GM06990 (cell line): Measurements from ENCODE around the gene PKD1L1.

ENCODE experiments used
- DNase-seq: peaks from one replicate; pipeline ENCODE4 v3.0.0-alpha.2; 2011; ENCODE audit not compliant: insufficient read length; ENCODE audit errors: extremely low read depth
- H3K27me3 ChIP-seq: replicated peaks from 2 replicates; pipeline ENCODE4 v1.6.0; 2011; ENCODE audit warnings: low read length; ENCODE audit not compliant: control insufficient read depth, insufficient read depth
- H3K36me3 ChIP-seq: 2 replicates; pipeline ENCODE4 v1.5.1; 2011; ENCODE audit warnings: low read length; ENCODE audit not compliant: control insufficient read depth, insufficient read depth
- H3K4me3 ChIP-seq: replicated peaks from 2 replicates; pipeline ENCODE4 v1.5.1; 2011; ENCODE audit warnings: low read depth, mild to moderate bottlenecking, control low read depth, low read length
- TF ChIP-seq, protein P1 (sequence below): IDR thresholded peaks from 2 replicates; pipeline ENCODE4 v1.5.1; 2011; ENCODE audit warnings: low read length, control low read depth, mild to moderate bottlenecking, inconsistent platforms; ENCODE audit not compliant: insufficient read depth, poor library complexity, severe bottlenecking

Gene PKD1L1

DNA sequence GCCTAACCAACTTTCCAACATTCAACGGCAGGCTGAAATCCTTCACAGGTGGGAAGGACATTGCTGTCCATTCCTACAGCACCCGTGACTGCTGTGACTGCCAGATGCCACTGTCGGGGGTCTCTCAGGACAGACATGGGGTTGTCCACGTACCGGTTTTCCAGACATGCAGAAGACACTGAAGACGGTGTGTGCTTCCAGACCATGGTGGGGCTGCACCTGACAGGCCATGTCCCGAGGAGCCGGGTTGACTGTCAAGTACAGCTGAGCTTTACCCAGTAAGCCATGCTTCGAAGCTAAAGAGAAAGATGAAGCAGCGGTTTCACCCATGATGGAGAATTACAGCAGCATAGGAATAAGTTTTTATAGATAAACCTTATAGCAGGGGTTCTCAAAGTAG lies 70.9 kb downstream of the PKD1L1 start:
- TF ChIP-seq, protein P1, sequence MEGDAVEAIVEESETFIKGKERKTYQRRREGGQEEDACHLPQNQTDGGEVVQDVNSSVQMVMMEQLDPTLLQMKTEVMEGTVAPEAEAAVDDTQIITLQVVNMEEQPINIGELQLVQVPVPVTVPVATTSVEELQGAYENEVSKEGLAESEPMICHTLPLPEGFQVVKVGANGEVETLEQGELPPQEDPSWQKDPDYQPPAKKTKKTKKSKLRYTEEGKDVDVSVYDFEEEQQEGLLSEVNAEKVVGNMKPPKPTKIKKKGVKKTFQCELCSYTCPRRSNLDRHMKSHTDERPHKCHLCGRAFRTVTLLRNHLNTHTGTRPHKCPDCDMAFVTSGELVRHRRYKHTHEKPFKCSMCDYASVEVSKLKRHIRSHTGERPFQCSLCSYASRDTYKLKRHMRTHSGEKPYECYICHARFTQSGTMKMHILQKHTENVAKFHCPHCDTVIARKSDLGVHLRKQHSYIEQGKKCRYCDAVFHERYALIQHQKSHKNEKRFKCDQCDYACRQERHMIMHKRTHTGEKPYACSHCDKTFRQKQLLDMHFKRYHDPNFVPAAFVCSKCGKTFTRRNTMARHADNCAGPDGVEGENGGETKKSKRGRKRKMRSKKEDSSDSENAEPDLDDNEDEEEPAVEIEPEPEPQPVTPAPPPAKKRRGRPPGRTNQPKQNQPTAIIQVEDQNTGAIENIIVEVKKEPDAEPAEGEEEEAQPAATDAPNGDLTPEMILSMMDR = no peak
- H3K36me3 ChIP-seq = no peaks in the 10 kb centered on the region
- H3K4me3 ChIP-seq = no peak overlapping the region
- no peaks in the 10 kb centered on the region; the same call in 1 of the 2 replicates for H3K27me3 ChIP-seq
- DNase-seq = no peak

DNA sequence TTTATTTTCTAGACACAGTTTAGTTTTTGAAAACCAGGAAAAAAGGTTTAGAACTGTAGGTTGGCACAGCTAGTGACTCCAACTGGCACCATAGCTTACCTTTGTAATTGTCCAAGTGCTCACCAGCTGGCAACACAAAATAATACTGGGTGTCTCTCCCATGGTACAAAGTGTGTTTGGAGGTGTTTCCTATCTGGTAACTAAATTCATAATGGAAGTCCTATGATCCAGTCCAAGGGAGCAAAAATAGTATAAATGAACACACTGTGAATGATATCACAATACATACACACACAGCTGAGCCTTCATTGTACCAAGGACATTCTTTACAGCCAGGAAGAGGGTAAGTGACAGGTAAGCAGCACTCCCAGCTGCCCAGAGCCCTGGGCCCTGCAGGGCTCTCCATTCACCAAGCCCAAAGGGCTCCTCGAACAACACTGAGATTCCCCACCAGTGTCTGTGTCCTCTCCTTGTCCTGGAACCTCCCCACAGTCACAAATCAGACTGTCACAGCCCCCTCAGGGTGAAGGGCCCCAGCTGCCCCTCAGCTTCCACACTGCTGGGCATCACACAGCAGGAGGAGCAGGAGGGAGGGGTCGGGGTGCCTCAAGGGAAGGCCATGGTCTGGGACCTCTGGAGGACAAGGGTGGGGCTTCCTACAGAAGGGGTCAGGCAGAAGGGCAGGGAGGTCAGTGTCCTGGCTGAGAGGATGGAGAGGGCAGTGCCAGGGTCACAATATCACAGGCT lies 72.1 kb downstream of the PKD1L1 start:
- DNase-seq = no peak
- TF ChIP-seq, protein P1 = no peak
- Histone ChIP-seq H3K36me3 (no peaks in the 10 kb centered on the region), H3K27me3 (no peaks in the 10 kb centered on the region; the same call in 1 of the 2 replicates), H3K4me3 (no peak overlapping the region)

DNA sequence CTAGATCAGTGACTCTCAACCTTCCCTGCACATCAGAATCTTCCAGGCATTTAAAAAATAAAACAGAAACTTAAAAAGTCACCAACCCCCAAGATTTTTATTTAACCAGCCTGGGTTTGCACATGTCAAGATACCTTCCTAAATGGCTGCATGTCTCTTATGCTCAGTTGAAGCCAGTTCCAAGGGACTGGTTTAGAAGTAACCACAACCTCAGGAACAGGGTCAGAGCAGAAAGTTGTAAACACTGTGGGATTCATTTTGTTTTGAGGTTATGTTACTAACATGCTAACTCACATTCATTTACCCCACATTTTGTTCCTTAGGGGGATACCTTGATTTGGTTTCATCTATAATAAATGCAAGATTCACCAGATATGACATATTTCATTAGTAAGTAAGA lies 72.9 kb downstream of the PKD1L1 start:
- Histone ChIP-seq H3K4me3 (no peak overlapping the region), H3K27me3 (no peaks in the 10 kb centered on the region), H3K36me3 (no peaks in the 10 kb centered on the region)
- TF ChIP-seq, protein P1 = no peak
- DNase-seq = no peak

DNA sequence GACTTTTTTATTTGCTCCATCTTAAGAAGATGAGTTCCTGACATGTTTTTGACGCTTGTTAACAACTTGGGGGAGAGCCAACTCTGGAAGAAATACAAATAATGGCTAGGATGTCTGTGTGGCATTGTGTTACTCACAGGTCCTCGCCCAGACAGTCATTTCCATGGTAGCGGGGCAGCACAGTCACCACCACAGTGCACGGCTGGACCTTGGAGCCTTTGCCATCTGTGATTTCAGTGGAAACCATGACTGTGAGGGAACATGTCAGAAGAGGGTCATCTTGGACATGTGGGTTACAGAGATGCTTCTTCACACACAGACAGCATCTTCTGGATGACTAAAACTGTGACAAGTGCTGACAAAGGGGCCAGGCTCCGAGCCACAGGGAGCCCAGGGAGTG lies 74.5 kb downstream of the PKD1L1 start:
- Histone ChIP-seq H3K27me3 (no peaks in the 10 kb centered on the region), H3K4me3 (no peak overlapping the region), H3K36me3 (no peaks in the 10 kb centered on the region)
- no peak for DNase-seq
- TF ChIP-seq, protein P1 = no peak

DNA sequence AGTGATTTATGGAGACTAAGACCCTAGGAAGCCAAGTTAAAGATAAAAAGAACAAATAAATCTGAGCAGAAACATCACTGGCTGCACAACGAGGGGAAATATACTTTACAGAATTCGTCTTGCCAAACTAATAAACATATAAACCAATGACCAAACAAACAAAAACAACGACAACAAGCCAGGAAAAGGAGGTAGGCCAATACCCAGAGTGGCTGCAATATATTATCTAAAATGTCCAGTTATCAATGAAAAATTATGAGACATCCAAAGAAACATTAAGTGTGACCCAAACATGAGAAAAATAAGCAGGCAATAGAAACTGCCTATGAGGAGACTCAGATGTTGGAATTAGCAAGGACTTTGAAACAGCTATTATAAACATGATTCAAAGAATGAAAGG lies 81.0 kb downstream of the PKD1L1 start:
- TF ChIP-seq, protein P1 = no peak
- no peak for DNase-seq
- no peaks in the 10 kb centered on the region; the same call in 1 of the 2 replicates for H3K27me3 ChIP-seq
- H3K36me3 ChIP-seq = no peaks in the 10 kb centered on the region
- no peak overlapping the region for H3K4me3 ChIP-seq
